ENCODE data around the gene MYO10.

MYO10 gene

DNA sequence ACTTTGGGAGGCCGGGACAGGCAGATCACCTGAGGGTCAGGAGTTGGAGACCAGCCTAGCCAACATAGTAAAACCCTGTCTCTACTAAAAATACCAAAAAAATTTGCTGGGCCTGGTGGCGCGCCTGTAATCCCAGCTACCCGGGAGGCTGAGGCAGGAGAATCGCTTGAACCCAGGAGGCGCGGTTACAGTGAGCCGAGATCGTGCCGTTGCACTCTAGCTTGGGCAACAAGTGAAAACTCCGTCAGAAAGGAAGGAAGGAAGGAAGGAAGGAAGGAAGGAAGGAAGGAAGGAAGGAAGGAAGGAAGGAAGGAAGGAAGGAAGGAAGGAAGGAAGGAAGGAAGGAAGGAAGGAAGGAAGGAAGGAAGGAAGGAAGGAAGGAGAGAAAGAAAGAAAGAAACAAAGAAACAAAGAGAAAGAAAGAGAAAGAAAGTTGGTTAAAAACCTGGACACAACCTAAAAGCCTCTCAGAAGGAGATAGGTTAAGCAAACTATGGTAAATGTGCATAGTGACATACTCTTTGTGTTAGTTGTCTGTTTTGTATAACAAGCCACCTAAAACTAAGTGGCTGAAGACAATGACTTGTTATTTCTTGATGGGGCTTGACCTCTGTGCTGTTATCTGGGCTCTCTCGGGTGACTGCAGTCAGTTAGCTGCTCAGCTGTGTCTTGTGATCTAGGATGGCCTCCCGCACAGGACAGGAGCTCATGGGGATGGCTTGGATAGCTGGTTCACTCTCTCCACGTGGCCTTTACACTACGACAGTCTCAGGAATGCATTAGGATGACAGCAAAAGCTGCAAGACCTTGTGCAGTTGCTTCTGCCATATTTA lies 8.0 kb upstream of the MYO10 start:
- no peak for DNase-seq

DNA sequence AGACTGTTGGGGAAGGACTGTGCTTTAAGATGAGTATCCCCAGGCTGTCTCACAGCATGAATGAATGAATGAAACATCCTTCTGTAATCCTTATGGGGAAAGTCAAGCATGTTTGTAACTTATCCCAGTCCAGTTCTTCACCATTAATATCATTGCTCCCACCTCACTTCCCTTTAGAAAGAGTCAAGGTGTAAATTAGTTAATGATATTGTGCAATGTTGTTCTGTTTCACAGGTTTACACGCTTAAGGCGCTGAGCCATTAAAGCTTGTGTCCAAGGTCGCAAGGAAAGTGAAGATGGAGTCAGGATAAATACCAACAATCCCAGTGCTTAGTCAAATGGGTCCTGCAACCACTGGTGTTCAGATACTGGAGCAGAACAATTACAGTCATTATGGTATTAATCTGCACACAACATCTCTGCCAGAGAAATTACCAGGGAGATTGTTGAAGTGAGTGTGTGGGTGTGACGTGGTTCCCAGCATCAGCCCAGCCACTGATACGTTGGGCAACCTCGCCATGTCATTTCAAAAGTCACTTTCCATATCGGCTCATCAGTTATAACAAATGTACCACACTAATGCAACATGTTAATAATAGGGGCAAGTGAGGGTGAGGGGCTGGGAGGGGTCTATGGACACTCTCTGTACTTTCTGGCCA lies 1.5 kb upstream of the MYO10 start:
- no peak for DNase-seq

DNA sequence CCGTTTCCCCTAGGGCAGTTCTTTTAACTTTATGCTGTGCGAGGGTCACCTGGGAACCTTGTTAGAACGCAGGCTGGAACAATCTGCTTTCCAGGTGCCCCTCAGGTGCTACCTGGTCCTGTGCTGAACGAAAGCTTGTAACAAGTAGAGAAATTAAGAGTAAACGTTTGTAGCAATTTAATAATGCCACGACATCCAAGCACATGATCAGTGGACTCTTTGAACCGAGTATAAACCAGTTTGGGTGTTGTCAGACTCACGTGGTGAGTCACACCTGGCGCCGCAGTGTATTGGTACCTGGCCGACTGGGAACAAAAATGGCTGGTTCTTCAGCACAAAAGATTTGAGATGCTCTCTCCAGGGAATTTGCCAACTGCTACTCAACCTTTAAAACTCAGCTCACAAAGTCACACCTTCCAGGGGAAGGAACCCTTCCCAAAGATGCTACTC lies 926 bp upstream of the MYO10 start:
- DNase-seq, result no peak

DNA sequence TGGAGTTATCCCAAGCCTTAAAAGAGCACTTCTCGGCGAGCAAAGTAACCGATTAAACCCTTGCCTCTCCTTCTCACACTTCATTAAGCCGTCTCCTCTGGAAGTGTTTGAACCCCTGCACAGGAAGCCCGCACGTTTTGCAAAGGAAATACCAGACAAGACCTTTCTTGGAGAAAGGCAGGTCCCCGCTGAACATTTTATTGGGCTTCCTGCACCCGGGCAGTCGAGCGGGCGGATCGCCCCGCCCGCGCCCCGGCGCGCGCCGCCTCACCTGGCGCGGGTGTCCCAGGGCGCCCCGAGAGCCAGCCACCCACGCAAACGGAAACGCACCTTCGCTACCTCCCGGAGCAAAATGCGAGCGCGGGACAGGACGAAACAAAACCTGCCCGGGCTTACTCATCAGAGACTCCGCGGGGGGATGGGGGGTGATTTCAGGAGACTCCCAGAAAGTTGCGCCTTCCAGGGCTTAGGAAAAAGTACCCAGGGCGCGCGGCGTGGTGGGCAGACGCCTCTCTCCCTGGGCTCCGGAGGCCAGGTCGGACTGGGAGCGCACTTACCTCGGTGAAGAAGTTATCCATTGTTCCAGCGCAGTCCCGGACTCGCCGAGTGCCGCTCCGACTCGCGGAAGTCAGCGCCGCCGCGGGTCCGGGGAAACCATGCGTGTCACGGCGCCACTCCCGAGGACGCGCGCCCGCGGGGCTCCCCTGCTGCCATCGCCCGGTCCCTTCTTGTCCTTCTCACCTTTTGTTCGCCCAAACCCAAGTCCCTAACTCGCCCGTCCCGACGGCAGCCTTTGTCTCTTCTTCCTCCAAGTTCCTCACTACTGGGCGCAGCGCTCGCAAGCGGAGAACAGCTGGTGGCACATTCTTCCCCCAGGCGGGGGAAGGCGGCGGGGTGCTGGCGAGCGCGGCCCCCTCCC lies 598 bp downstream of the MYO10 start:
- no peak for DNase-seq

DNA sequence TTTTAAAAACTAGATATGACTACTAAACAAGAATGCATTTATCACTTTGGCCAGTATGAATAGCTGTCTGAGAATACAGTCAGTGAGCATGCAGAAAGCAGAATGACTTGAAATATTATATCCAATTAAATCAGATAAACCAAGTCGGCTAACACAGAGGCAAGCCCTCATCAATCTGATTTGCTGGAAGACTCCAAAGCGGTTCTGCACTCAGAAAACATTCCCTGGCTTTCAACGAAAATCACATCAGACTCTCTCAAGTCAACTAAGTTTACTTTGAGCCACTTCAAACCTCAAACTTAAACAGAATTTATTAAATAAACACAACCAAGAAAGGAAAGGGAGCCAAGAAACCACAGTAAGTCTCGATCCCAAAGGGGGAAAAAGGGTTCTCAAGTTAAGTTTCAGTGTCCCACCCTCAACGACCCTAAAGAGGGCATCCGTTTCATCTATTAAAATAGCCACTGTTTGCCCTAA lies 1.4 kb downstream of the MYO10 start:
- DNase-seq, result no peak

DNA sequence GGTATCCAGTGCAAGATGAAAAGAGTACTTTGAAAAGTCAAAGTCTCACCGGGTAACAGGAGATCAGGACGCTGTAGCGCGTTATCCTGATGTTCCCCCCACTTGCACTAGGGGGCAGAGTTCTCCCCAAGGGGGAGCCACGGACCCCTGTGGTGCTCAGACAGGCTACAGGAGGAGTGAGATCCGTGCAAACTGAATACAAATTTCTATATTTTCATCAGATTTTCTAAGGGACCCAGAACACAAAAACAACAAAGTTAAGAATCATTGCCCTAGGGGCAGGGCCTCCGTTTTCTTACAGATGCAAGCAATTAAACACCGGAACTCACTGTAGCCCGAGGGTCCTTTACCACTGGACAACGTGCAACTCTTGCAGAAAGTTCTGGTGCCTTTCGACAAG lies 2.0 kb downstream of the MYO10 start:
- peak in 1 of 2 experiments; percentile 15 for DNase-seq

DNA sequence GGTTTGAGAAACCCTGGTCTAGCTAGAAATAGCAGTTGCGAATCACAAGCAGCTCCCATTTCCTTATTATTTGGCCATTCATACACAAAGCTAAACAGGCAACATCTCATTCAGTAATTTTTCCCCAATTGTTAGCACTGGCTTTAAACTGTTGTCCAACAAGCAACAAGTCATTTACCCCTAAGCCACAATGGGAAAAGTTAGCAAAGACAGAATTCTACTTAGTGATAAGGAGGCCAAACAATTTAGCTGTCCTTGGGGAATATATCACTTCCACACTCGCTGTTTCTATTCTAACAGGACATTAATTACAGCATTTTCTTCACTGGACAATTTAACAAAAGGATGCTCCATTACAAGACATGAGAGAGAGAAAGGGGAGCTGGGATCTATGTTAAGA lies 2.8 kb downstream of the MYO10 start:
- DNase-seq, result no peak

DNA sequence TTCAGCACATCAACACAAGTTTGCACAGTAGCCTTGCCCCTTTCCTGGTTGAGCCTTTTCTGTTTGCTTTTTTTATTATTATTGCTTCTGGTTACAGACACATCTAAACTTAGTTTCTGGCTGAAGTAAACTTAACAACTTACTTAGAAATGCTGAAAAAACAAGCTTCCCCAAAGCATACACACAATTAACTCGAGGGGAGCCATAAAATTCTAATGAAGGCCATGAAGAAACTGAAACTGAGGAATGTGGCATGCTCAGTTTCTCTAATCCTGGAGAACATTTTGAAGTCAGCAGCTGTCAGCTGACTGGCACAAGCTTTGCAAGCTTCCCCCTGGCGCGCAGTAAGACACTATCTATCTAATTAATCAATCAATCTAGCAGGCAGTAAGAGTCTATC lies 3.7 kb downstream of the MYO10 start:
- no peak for DNase-seq

DNA sequence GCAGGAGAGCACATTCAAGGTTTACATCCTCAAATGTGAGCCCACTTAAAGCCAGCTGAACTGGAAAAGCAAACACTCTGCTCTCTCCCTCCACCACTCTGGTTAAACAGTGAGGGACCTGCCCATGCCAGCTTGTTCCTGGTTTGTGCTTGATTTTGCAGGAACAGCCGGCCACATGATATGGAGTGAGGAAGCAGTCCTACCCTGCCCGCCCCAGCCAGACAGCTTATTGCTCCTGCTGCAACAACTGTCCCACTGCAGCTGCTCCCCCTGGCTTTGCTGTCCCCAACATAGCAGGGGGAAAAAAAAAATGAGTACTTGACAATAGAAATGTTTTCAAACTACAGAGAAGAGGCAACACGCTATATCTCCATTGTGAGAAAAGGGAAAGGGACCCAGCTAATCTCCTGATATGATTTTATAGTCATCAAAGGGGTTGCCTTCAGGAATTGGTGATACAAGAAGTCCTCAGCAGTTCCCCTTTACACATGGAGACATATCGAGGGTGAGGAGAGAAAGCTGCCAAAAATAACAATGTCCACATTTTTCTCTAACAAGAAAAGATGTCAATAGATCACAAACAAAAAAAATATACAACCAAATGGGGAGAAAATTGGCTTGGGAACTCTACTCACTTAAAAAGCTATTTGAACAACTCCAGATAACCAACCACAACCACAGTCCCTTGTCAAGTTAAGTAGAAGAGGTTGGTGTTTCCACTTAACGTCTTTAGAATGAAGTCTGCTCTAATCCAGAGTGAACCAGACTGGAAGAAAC lies 4.6 kb downstream of the MYO10 start:
- DNase-seq, result peak; percentile 65 to 66

DNA sequence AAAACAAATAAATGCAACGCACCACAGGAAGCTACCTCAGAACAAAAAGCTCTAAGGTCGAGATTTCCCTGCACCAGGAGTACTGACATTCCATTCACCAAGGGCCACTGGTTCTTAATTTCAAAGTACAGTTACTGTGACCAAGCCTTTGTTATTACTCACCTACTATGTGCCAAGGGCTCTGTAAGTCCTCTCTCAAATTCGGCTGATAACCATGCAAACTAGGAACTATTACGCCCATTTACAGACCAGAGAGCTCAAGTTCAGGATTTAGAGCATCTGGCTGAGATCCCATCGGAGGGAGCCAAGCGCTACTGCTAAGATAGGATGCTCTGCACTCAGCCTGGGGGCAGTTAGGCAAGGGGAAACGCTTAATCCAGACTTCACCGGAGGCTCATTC lies 5.6 kb downstream of the MYO10 start:
- no peak for DNase-seq

DNA sequence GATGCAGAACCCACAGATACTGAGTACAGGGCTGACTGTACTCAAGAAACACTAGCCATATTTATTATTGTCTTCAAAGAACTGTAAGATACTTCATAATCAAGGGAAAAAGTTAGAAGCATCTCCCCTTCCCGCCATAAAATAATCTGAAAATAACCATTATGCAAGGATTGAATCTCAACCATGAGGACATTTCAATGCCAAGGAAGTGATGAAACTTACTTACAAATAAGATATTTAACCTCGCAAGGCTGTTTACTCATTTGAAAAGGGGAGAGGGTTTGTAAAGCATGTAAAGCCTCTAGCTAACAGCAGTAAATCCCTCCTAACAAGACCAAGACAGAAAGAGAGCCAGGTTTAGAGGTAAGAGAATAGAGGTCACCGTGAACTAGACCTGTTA lies 6.3 kb downstream of the MYO10 start:
- DNase-seq, result no peak

DNA sequence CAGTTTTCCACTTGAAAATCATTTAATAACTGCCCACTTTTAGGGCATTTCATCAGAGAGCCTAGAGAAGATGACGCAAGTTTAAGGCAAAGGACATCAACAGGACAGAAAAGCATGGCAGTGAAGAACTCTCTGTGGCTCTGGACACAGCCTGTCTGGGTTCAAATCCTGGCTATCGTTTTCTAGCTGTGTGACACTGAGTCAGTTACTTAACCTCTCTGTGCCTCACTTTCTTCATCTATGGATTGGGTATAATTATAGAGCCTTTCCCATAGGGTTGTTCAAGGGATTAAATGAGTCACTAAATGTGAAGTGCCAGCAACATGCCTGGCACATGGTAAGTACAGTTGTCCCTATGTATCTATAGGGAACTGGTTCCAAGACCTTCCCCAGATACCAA lies 6.7 kb downstream of the MYO10 start:
- DNase-seq, result no peak

DNA sequence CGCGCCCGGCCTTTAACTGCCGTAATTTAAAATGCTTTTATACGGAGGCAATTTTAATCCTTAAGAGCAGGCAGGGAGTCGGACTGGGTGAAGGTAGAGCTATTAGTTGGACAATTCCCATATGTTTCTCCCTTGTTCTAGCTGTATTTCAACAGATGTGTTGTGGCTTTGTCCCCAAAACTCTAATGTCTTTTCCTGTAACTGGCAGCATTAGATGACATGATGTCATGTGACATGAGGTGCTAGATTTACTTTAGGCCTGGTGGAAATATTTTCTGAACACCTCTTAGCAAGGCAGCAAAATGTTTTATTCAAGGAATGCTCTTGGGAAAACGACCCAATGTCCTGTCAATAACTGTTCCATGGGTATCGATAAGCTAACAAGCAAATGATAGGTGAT lies 8.5 kb downstream of the MYO10 start:
- DNase-seq, result no peak

DNA sequence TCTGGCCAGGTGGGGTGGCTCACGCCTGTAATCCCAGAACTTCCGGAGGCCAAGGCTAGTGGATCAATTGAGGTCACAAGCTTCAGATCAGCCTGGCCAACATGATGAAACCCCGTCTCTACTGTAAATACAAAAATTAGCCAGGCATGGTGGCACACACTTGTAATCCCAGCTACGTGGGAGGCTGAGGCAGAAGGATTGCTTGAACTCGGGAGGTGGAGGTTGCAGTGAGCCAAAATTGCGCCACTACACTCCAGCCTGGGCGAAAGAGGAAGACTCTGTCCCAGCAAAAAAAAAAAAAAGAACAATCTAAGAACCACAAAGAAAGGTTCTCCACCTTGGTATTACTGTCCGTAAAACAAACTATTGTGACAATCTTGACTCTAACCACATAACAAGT lies 9.7 kb downstream of the MYO10 start:
- DNase-seq, result no peak

DNA sequence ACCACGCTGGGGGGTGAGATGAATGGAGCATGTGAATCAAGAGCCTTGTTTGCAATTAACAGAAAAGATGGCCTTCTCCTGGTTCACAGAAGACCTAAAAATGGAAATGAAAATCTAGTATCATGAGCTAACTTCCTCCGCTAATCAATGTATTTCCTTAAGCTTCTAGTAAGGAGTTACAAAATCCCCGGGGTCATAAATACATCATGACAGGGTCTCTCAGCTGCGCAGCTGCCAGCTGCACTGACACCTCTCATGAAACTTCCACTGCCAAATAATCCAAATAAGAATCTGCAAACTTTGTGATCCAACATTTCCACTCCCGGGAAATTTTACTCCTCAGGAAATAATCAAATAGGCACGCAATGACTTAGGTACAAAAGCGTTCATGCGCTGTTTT lies 11.9 kb downstream of the MYO10 start:
- DNase-seq, result no peak

DNA sequence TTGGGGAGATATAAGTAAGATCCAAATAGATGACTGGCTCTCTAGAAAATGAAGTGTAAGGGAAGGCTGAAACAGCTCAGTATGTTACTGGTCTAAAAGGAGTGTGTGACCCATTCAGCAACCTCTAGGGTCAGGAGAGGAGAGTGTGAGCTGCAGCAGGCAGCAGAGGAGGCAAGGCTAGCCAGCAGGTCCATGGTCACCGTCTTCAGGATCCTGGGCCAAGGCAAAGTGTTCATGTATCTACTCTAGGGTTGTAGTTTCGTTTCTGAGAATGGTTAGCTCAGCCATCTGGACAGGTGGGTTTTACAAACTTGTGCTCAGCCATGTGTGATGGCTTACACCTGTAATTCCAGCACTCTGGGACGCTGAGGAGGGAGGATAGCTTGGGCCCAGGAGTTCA lies 13.7 kb downstream of the MYO10 start:
- DNase-seq, result no peak

DNA sequence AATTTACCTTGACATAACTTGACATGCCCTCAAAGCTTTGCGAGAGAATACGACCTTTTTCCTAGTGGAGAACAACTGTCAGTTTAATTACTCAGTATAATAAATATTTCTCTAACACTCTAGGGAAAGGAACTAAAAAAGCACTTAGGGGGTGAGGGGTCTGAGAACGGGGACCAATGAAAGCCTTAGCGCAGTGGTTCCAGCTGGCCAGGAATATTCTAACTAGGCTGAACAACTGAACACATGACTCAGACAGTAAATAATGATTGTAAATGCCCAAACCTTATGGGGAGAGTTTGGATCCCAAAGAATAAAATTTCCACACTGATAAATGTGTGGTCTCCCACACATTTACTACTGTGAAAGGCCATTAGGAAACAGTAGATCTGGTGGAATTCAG lies 14.9 kb downstream of the MYO10 start:
- no peak for DNase-seq

DNA sequence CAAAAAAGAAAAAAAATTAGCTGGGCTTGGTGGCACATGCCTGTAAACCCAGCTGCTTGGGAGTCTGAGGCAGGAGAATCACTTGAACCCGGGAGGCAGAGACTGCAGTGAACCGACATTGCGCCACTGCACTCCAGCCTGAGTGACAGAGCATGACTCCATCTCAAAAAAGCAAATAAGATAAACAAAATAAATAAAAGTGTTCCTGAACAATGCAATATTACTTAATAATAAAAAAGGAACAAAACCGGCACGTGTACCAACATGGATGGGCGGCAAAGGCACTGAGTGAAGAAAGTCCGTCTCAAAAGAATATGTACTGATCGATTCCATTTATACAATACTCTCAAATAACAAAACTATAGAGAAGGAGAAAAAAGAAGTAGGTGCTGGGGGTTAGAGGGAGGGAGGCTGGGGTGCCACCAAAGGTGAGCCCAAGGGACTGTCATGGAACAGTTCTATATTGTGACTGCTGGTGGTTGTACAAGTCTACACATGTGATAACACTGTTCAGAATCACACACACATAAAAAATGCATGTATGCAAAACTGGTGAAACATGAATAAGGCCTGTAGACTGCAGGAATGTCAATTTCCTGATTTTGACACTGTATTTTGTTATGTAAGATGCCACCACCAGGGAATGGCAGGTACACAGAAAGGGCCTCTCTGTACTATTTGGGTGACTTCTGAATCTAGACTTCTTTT lies 15.8 kb downstream of the MYO10 start:
- DNase-seq, result no peak

DNA sequence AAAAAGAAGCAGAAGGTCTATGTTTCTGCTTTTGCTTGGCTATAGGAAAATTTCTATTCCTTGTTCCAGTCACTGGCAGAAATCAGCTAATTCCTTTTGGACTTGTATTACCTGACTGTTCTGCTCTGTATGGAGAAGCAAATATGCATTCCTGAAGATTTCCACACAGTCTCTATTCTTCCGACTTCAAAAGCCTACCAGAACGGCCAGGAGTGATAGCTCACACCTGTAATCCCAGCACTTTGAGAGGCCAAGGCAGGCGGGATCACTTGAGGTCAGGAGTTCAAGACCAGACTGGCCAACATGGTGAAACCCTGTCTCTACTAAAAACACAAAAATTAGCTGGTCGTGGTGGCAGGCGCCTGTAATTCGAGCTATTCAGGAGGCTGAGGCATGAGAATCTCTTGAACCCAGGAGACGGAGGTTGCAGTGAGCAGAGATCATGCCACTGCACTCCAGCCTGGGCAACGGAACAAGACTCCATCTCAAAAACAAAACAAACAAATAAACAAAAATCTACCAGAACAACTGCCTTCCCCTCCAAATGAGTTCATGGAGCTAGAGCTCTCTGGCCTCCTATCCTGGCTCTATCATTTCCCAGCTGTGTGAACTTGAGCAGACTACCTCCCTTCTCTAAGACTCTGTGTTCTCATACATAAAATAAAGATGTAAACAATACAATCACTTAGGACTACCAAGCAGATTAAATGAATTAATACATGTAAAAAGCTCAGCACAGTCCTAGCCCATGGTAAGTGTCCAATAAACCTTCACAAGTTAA lies 17.0 kb downstream of the MYO10 start:
- DNase-seq, result no peak

DNA sequence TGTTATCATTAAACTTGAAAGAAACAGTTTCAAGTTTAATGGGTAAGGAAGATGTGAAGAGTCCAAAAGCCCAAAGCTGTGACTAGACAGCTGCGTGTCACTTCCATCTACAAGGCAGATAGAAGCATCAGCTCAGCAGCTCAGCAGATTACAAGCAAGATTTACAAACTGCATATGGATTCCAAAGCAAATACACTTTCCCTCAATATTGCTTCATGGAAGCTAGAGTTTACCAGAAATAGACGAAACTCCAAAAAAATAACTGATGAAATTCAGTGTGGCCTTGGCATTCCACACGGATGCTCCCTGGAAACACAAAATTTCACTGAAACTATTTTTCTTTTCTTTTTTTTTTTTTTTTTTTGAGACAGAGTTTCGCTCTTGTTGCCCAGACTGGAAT lies 17.9 kb downstream of the MYO10 start:
- no peak for DNase-seq

DNA sequence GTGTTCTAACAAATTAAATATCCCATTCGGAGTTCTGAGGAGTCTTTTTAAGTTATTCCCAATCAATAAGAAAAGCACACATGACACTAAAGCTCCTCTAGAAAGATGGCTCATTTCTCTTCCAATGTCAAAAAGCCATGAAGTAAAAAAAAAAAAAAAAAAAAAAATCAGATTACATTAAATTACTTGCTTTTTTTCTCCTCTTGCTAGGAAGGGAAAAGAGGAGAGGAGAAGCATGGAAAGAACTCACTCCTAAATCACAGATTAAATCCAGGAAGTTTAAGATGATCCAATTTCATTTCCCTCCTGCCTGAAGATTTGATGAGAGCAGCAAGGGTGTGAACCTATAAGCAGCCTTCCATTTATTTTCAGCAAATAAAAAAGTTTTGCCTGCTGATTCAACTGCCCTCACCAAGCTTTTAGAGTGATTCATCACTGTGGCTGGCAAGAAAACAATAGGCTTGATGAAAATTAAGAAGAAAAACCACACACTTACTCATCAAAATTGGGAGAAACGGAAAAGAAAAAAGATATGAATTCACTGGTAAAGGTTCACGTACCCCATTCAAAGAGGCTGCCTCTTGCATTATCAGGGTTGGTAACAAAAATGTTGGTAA lies 19.7 kb downstream of the MYO10 start:
- no peak for DNase-seq

All from SHP77 (cell line).